GM21423 (cell line): ENCODE measurements around the gene PCDH9.

Experiments
- ATAC-seq: cut with Tn5 transposase; IDR thresholded peaks from one replicate; pipeline ENCODE4 v1.9.1; 2021; ENCODE audit warnings: mild to moderate bottlenecking, moderate library complexity; ENCODE audit not compliant: unreplicated experiment

The PCDH9 gene

DNA sequence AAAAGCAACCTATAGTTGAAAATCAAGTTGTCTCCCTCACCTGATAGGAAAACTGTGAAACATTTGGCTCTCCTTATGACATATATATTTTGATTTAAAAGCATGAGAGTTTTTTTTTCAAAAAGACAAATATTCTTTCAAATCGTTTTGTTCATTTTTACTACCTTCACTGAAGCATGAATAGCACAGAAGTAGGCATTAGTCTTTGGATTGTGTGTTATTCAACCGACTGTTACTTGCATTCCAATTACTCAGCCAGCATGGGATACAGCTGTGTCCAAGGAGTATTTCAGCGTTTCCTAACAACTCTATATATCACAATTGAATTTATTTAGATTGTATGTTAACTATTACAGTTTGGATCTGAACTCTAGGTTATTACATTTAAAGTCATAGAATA is 135.2 kb downstream of the PCDH9 start:
- no peak for ATAC-seq

DNA sequence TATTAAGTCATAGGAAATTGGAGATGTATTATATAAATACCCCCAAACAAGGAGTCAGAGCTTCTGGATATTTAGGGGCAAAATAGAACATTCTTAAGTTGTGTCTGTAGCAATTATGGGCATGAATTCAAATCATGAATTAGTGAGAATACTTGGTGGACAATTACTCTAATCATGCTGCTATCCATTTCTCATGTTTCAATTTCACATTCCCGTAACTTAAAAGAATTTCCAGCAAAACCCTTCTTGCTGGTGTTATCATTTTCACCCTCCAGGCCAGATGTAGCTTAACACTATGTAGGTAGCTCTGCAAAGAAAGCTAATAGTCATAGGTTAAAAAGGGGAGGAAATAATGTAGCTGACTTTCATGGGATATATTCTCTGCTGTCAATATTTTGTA is 136.1 kb downstream of the PCDH9 start:
- no peak for ATAC-seq

DNA sequence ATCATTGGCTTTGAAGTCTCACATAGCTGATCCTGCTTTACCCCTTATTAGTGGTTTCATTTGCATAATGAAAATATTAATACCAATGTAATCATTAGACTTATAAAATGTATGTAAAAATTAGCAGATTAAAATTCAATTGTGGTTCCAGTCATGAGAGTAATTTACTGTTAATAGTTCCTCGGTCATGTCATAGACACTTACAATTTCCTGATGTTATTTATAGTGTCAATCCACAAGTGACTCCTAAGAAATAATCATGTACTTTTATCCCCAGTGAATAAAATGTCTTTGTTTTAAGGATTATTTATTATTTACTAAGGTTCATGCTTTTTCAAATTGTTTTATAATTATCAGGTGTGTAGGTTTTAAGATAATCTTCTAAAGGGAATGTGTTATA is 138.5 kb downstream of the PCDH9 start:
- ATAC-seq = no peak

DNA sequence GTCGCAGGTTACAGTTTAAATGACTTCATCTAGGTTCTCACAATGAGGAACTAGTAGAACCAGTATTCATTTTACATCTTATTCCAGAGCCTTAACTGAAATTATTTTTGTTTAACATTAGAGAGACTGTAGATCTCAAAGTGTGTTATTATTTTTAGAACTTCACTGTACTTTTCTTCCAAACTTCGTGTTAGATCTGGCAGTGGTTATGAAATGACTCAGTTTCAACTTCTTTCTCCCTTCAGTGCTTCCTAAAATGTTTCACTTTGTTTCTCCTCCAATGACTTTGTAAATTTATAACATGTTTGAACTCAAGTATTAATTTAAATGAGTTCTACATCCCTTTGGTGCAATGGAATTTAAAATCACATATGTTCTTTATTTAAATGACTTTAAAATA is 139.3 kb downstream of the PCDH9 start:
- no peak for ATAC-seq

DNA sequence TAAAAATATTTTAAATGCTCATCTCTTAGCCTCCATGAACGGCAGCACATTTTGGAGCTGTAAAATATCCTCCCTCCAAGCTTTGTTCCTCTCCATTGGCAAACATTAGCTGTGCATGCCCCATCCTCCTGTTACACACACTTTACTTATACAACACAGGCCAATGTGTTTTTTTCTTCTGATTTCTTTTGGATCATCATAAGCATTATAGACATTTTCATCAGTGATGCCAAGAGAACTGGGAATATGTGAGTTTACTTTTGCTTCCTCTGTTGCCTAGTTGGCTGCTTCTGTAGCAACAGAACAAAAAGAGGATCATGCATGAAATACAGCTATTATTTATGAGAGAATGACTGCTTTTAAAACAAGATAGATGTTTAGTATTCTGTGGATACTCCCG is 142.6 kb downstream of the PCDH9 start:
- ATAC-seq = no peak

DNA sequence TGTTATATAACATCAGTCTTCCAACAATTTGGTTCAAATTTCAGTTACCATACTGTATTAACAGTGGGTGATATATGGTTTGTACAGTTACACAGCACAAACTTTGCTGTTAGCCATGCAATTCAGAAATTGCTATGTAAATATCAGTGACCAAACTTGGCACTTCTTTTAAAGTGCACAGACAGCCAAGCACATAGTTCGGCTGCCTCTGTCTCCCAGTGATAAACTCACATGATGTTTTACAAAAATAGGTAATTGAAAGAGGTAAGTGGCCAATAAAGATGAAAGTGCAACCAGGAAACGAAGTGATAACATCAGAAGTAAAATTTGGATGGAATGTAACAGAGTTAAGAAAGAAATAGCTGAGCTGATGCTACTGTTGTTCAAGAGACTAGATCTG is 143.9 kb downstream of the PCDH9 start:
- ATAC-seq = no peak

DNA sequence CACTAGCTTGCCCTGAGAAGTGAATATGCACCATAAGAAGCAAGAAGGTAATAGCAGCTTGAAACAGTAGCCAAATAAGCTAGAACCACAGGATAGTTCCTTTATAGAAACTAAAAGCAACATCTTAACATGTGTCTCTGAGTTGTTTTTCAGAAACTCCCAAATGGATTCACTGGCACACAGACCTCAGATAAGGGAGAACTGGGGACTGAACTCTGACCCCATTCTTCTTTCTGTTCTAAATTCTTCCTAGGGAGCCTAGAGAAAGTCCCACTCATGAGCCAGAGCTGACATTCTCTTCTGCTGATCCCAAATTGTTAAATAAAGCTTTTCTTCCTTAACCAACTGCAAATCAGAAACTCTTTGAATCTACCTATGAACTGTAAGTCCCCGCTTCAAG is 146.1 kb downstream of the PCDH9 start:
- ATAC-seq = no peak

DNA sequence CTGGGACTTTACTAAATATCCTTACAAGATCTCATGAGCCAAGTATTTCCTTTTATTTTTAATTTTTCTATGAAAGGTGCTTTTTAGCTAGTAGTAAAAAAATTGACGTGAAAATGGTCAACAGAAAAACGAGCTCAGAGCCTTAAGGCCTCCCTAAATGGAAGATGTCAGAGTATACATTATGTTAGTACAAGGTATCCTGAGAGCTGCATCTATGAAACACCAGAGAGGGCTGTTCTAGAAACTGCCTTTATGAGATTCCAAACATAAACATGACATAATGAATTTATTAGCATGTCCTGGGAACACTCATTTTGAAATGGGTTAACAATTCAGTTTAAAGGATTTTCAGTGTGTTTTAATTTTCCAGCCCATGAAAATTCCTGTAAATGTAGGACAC is 146.6 kb downstream of the PCDH9 start:
- ATAC-seq = no peak

DNA sequence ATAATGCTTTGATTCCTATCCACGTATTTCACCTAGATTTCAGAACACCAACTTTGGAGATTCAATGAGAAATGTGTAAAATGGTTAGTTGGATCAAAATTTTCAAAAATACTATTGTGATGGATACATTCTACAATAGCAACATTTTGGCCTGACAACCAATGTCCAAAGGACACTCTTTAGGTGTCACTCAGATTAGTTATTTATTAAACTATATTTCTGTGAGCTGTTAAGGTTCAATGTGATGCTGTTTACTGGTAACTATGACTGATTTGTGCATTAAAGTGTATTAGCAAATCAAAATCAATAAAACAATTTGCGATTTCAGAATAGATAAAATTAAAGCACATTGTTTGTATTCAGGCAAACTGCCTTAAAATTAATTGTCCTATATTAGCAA is 149.8 kb downstream of the PCDH9 start:
- ATAC-seq = no peak

DNA sequence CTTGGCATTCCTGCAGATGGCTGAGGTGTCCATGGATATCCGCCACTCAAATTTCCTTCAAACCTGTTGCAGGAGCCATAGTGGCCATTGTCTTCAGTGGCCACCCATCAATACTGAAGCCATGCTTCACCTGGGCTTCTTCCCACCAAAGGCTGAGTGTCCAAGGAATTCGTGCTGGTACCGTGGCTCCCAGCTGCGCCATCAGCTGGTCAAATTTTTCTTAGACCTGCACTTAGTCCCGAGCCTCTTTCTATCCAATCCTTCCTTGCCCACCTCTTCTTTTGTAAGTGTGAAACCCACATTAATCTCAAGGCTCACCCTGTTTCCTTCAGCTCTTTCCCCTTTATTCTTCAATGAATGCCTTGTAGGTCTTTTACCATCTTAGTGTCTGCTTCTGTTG is 152.1 kb downstream of the PCDH9 start:
- ATAC-seq = no peak

DNA sequence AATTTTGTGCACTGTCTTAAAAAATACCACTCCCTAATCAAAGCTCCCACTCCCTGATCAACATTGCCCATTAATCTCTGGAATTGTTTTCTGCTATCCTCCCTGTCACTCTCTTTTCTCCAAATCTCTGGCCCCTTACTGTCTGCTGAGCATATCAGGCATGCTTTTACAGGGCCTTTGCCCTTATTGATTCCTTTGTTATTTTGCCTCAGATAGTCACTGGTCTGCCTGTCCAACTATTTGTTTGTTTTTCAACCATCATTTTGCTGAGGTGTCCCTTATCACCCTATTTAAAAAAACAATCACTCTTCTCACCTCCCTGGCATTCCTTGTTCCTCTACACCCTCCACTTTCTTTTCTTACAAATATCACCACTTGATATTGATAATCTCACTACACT is 153.0 kb downstream of the PCDH9 start:
- no peak for ATAC-seq

DNA sequence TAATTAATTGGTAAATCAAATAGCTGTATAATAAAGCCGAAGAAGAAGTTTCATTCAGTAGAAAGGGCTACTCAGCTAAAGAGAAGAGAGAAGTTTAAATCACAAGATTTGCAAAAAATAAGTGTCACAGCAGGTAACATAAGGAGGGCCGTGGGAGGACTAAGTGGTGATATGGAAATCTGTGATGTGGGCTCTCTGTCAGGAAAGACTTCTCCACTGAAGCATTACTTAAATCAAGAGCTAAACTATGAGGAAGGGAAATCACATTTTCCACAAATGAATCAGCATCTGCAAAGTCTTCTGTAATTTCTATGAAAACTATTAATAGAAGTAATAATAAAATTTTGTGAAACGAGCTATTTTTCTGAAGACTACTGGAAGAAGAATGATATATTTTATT is 153.8 kb downstream of the PCDH9 start:
- ATAC-seq = no peak

DNA sequence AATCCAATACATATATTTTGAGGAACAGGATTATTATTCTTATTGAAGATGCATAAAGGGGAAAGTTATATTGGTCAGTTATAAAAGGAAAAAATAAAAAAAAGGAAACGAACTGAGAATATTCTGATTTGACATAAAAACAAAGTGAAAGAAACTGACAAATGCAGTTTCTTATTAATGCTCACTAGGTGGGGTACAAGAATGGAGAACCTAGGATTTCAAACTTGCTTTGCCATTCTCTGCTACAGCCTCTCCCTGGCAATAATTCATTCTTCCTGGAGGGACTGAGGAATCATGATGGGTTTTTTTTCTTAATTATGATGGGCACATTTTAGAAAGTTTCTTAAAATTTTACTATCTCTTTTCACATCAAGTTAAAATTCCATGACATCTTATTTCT is 154.9 kb downstream of the PCDH9 start:
- ATAC-seq = no peak

DNA sequence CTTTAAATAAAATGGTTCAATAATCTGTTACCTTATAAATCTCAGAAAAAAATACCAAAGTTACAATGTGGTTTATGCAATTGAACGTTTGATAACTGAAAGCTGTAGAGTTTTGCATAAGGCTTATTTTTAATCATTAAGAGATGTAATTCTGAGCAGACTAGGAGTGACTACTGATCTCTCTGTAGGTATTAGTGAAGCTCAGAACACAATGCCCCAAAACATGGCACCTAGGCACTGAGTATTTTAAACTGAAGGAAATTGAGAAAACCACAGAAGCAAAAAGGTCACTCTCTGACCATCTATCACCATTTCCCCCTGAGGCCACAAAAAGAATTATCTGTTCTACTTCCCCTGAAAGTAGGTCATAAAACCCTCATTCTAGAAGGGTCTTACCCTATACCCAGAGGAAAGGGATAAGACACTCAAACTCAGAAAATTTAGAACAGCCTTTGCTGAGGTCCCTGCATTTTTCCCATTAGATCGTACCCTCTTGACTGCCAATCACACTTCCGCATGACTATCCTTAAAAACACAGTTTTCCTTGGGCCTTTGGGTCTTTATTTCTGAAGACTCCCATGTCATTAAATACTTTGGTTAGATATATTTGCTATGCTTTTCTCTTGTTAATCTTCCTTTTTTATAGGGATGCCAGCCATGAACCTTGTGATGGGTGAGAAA is 158.1 kb downstream of the PCDH9 start:
- no peak for ATAC-seq

DNA sequence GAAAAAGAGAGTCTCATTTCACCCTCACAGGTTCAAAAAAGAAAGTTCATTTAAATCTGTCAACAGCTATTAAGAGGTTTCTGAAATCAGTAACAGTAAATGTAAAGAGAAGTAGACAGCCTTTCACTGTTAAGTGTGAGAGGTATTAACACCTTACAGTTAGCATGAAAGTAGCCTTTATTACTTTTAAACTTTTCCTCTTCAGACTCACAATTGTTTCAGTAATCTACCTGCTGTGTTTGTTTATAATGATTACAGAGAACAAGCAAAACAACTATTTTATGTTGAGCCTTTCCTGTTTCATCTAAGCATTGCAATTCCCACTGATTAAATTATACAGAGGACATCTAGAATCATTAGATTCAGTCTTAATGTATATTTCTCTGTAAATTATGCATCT is 159.8 kb downstream of the PCDH9 start:
- ATAC-seq = no peak

DNA sequence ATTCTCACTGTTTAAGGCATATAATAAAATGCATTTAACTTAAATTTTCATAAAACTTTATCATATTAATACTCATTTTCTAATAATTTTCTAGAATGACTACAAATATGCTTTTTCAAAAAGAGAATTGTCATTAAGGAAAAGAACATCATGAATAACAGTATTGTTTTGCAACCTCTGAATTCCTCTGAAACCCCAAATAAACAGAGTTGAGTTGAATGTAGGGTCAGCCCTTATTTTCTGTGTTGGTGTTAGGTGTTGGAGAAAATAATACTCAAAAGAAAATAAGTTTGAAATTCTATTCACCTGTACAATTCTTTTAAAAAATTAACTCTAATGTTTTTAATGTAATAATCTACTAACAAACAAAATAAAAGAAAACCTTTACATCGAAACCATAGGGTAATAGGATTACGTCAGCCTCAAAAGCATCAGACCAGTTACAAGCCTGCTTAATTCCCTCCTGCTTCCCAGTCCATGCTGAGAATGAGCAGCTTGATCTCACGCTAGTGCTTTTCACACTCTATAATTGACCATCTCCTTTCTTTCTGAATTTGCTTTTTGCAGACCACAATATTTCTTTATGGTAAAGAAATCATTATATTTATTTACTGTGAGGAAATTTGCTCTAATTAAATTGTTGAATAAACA is 160.9 kb downstream of the PCDH9 start:
- no peak for ATAC-seq

DNA sequence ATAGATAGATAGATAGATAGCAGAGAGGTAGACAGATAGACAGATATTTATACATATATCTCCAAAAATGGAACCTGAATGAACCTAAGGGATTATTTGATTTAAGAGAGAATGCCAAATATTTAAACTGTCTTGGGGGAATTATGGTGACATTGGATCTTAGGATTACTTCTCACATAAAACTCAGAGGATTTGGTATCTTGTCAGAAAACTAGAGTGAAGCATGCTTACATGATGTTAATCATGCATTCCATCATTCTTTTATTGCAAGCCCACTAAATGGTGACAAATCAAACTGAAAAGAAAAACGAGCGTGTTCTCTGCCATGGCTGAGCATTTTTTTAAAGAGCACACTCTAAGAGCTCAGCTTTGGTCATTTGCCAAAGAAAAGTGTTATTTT is 165.2 kb downstream of the PCDH9 start:
- no peak for ATAC-seq

DNA sequence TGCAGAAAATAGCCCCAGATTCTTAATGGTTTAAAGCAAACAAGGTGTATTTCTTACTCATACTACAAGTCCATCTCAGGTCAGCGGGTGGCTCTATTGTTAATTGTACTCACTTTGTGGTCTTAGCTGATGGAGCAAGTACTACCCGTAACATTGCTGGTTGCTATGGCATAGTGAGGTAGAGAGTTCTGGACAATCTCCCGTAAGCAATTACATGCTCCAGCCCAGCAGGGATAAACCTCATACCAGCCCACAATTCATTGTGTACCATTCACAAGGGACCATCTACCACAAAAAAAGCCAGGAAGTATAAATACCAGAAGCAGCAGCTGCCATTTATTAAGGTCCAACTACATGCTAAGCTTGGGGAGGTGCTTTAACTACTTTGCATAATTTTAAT is 167.1 kb downstream of the PCDH9 start:
- no peak for ATAC-seq

DNA sequence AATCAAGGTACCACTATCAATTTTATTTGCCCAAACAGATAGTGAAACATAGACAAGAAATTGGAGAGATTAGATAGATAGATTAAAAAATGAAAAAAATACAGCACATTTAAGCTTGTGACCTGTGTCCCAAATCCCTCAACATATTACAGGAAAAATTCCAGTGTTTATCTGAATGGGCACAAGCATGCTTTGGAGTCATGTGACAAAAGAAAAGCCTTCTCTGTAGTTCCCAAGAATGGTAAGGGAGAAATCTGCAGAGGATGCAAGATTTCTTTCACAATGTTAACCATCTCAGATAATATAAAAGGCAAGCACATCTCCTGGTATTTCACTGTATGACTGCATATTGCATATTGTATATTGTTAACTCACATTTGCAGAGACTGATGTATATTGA is 168.0 kb downstream of the PCDH9 start:
- ATAC-seq = no peak

DNA sequence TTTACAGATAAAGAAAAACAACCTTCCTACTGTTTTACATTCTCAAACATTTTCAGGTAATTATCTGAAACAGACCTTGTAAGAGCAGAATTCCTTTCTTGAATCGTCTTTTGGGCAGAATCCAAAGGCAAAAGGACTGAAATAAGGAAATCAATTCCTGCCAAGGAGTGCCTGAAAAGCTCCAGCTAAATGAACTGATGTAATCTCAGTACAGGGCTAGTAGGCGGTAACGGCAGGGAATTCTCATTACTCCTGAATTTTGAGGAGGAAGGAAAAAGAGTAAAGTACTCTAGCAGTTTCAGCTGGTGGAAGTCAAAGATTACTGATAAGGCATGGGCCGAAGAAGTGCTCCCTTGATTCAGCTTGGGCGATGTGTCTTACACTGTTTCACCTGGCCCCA is 168.4 kb downstream of the PCDH9 start:
- no peak for ATAC-seq

DNA sequence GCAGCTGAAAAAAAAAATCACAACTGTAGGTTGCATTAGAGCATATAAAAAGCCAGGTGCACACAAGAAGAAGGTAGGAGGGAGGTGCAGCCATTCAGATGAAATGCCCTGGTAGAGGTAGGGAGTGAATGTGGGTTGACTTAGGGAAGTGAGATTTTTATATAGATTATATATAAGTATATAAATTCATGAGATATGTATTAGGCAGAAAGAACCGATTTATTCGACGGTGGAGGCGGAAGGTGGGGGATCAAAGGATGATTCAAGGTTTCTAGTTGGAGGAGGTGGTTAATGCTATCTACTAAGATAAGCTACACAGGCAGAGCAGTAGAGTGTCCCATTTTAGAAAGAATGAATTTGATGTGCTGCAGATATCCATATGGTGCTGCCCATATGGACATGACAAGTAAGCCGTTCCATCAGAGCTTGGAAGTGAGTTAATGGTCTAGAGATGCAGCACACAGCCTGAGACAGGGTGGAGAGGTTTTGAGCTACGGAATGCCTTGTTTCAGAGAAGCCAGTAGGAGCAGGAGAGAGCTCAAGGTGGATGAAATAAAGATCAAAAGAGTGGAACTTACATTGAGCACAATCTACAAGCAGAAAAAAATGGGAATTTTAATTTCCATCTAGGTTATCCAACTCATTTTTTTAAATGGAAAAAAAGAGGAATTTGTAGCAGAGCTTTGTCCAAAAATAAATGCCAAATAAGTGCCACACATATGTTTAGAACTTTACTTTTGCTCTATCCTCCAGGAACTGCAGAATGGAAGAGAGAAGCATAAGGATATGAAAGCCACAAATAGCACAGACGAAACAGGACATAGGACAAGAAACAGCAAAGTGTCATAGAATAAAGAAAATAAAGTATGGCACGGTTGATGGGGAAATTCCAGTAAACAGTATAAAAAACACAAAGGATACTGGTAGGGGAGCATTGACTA is 177.3 kb downstream of the PCDH9 start:
- no peak for ATAC-seq

DNA sequence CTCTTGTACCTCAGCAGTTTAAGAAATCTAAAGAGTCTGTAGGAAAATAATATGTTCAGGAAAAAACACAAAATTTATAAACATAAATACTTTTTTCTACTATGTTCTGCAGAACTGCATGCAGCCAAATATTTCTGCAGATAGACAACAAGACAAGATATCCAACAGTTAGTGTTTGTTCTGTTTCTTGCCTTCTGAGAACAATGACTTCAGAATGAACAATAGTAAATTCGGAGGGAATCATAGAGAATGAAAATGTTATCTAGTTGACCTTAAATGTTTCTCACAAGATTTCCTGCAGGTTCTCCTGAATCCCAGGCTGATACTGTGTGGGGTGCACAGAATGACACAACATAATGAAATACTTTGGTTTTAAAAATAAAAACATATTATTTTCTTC is 180.4 kb downstream of the PCDH9 start:
- ATAC-seq = no peak
